CD14-positive monocyte (primary cell): Measurements from ENCODE around the gene CCDC3. TPM values are rescaled to one million over a fixed set of nuclear protein-coding genes. Genes with fewer than 3 reads are reported as not detected.
"Not testable (repeated sequence)": the region's sequence is repeated elsewhere in the genome, so short reads cannot be mapped to it uniquely, and the experiment has no call there.

Experiments used
- DNase-seq, 3 donors: peaks; one replicate each; pipeline ENCODE4 v3.0.0-alpha.2; 2011 to 2022
- H2AFZ ChIP-seq: 2 replicates; pipeline ENCODE4 v1.6.0; 2012; ENCODE audit warnings: mild to moderate bottlenecking, low read depth, low read length, inconsistent platforms; ENCODE audit not compliant: insufficient read depth, poor library complexity, severe bottlenecking
- H3K27ac ChIP-seq, 2 donors: 1 replicate in 1 of 2; 2 replicates in 1 of 2; pipeline ENCODE4 v1.5.1; 2012 to 2013; ENCODE audit warnings: low read length in 2 of 2, control low read depth in 1 of 2, inconsistent platforms in 1 of 2, low read depth in 1 of 2, mild to moderate bottlenecking in 1 of 2
- H3K27me3 ChIP-seq, 2 donors: one replicate each; pipeline versions ENCODE4 v1.6.0 to v1.6.1; 2011 to 2013; ENCODE audit warnings: low read length in 2 of 2; ENCODE audit not compliant: control insufficient read depth in 2 of 2, insufficient read depth in 2 of 2
- H3K36me3 ChIP-seq, 2 donors: replicated peaks in 1 of 2; 1 replicate in 1 of 2; 2 replicates in 1 of 2; pipeline versions ENCODE4 v1.5.1 to v1.6.1; 2012 to 2013; ENCODE audit warnings: low read length in 2 of 2, control low read depth in 1 of 2, inconsistent platforms in 1 of 2, mild to moderate bottlenecking in 1 of 2; ENCODE audit not compliant: insufficient read depth in 2 of 2, control insufficient read depth in 1 of 2
- H3K4me1 ChIP-seq, 2 donors: 1 replicate in 1 of 2; 2 replicates in 1 of 2; pipeline versions ENCODE4 v1.5.1 to v1.6.1; 2012 to 2013; ENCODE audit warnings: low read length in 2 of 2, control low read depth in 1 of 2, inconsistent platforms in 1 of 2, mild to moderate bottlenecking in 1 of 2, moderate library complexity in 1 of 2; ENCODE audit not compliant: insufficient read depth in 2 of 2, control insufficient read depth in 1 of 2
- H3K4me2 ChIP-seq: replicated peaks from 2 replicates; pipeline ENCODE3; 2012; ENCODE audit warnings: low read length, moderate library complexity, mild to moderate bottlenecking; ENCODE audit not compliant: poor library complexity, severe bottlenecking; ENCODE audit errors: extremely low read depth
- H3K4me3 ChIP-seq, 3 experiments: fragments of 200-600 bp in 1 of 3; sonication (generic) in 1 of 3; replicated peaks in 1 of 3; 1 replicate in 2 of 3; 2 replicates in 1 of 3; pipeline ENCODE4 v1.5.1; 2011 to 2013; ENCODE audit warnings: low read length in 3 of 3, mild to moderate bottlenecking in 3 of 3, control low read depth in 2 of 3, low read depth in 2 of 3, inconsistent platforms in 1 of 3, moderate library complexity in 1 of 3
- H3K79me2 ChIP-seq: 2 replicates; pipeline ENCODE4 v1.6.0; 2012; ENCODE audit warnings: mild to moderate bottlenecking, control low read depth, inconsistent platforms, low read length, moderate library complexity; ENCODE audit not compliant: insufficient read depth
- H3K9ac ChIP-seq: 2 replicates; pipeline ENCODE4 v1.6.0; 2017; ENCODE audit warnings: low read length, mild to moderate bottlenecking; ENCODE audit not compliant: insufficient read depth, poor library complexity, severe bottlenecking
- H3K9me3 ChIP-seq, 2 donors: replicated peaks in 1 of 2; 1 replicate in 1 of 2; 2 replicates in 1 of 2; pipeline versions ENCODE4 v1.5.1 to v1.6.1; 2012 to 2013; ENCODE audit warnings: low read length in 2 of 2, control low read depth in 1 of 2; ENCODE audit not compliant: control insufficient read depth in 1 of 2, insufficient read depth in 1 of 2
- H4K20me1 ChIP-seq: 2 replicates; pipeline ENCODE4 v1.6.0; 2012; ENCODE audit warnings: mild to moderate bottlenecking, low read length, control low read depth, moderate library complexity; ENCODE audit not compliant: insufficient read depth
- H3K27ac Mint-ChIP-seq, 7 donors: one replicate each; pipeline ENCODE4 v1.8.0; 2020; ENCODE audit warnings: mild to moderate bottlenecking in 7 of 7, mixed read lengths in 7 of 7, moderate library complexity in 6 of 7, inconsistent platforms in 2 of 7
- H3K27me3 Mint-ChIP-seq, 3 donors: one replicate each; pipeline ENCODE4 v1.8.0; 2021 to 2022; ENCODE audit warnings: low read depth in 3 of 3, mild to moderate bottlenecking in 3 of 3, mixed read lengths in 3 of 3, moderate library complexity in 3 of 3, inconsistent platforms in 1 of 3
- H3K36me3 Mint-ChIP-seq, 2 donors: one replicate each; pipeline ENCODE4 v1.8.0; 2020; ENCODE audit warnings: mixed read lengths in 2 of 2, inconsistent platforms in 1 of 2, mild to moderate bottlenecking in 1 of 2
- H3K4me1 Mint-ChIP-seq: one replicate; pipeline ENCODE4 v1.8.0; 2020; ENCODE audit warnings: mild to moderate bottlenecking, mixed read lengths
- H3K4me3 Mint-ChIP-seq, 2 donors: one replicate each; pipeline ENCODE4 v1.8.0; 2020; ENCODE audit warnings: mild to moderate bottlenecking in 2 of 2, mixed read lengths in 2 of 2, moderate library complexity in 1 of 2
- H3K9me3 Mint-ChIP-seq, 7 donors: one replicate each; pipeline ENCODE4 v1.8.0; 2020 to 2022; ENCODE audit warnings: mixed read lengths in 7 of 7, mild to moderate bottlenecking in 6 of 7, moderate library complexity in 6 of 7, inconsistent platforms in 2 of 7
- WGBS: methylation state at CpG from one replicate; pipeline ENCODE4 v1.1.5; 2013; ENCODE audit warnings: missing lambda C conversion rate; ENCODE audit not compliant: insufficient coverage; 5-methylcytosine and 5-hydroxymethylcytosine counted together
- intact Hi-C, 2 donors: fragments of 100-400 bp; cut with micrococcal nuclease; formaldehyde crosslinking; loops; one replicate each; pipeline versions ENCODE4 v1.15.0 to v1.15.1; 2023
- polyA plus RNA-seq, 3 donors: library from polyadenylated mRNA; depleted of rRNA in 1 of 3; unstranded in 2 of 3; stranded (reverse) in 1 of 3; fragments of 300-500 nt in 2 of 3; fragments of >200 nt in 1 of 3; fragmentation: Illumina TruSeq in 2 of 3; gene quantifications; 1 replicate in 2 of 3; 2 replicates in 1 of 3; pipeline ENCODE4 v1.2.3, GENCODE V29; 2012 to 2021
- TF ChIP-seq, protein P1 (sequence below): fragments of 200-600 bp; IDR thresholded peaks from one replicate; pipeline ENCODE4 v1.8.0; 2022; ENCODE audit warnings: antibody characterized with exemption, mild to moderate bottlenecking

The CCDC3 gene
- polyA plus RNA-seq, 3 donors, result not detected

DNA sequence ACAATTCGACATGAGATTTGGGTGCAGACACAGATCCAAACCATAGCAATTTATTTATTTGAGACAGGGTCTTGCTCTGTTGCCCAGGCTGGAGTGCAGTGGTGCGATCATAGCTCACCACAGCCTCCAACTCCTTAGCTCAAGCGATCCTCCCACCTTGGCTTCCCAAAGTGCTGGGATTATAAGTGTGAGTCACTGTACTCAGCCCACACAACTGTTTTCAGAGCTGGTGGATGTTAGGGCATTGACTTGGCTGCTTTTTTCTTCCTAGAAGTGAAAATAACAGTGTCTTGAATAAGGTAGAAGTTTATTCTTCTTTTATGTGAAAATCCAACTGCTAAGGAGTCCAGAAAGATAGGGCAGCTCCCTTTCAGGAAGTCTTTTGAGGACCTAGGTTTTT, 132.1 kb downstream of the CCDC3 start:
- WGBS, result 100% methylated on average over 1 of the region's 3 CpGs
- no peak overlapping the region for H3K4me3 Mint-ChIP-seq
- TF ChIP-seq, protein P1, sequence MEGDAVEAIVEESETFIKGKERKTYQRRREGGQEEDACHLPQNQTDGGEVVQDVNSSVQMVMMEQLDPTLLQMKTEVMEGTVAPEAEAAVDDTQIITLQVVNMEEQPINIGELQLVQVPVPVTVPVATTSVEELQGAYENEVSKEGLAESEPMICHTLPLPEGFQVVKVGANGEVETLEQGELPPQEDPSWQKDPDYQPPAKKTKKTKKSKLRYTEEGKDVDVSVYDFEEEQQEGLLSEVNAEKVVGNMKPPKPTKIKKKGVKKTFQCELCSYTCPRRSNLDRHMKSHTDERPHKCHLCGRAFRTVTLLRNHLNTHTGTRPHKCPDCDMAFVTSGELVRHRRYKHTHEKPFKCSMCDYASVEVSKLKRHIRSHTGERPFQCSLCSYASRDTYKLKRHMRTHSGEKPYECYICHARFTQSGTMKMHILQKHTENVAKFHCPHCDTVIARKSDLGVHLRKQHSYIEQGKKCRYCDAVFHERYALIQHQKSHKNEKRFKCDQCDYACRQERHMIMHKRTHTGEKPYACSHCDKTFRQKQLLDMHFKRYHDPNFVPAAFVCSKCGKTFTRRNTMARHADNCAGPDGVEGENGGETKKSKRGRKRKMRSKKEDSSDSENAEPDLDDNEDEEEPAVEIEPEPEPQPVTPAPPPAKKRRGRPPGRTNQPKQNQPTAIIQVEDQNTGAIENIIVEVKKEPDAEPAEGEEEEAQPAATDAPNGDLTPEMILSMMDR, result no peak
- Histone ChIP-seq H2AFZ (no peak overlapping the region), H3K36me3 (no peaks in the 10 kb centered on the region), H4K20me1 (no peaks in the 10 kb centered on the region), H3K79me2 (no peaks in the 10 kb centered on the region), H3K9me3 (no peaks in the 10 kb centered on the region), H3K27ac (no peak overlapping the region), H3K4me1 (no peaks in the 10 kb centered on the region), H3K27me3 (no peaks in the 10 kb centered on the region), H3K4me3 (no peak overlapping the region), H3K4me2 (no peak overlapping the region), H3K9ac (no peak overlapping the region)
- DNase-seq, result no peak
- no peaks in the 10 kb centered on the region for H3K4me1 Mint-ChIP-seq
- peaks cover 0 to 3% (median 0%) of the 10 kb centered on the region in 3 donors for H3K27me3 Mint-ChIP-seq
- no peaks in the 10 kb centered on the region for H3K36me3 Mint-ChIP-seq
- intact Hi-C loops, result no loop called here
- H3K27ac Mint-ChIP-seq, result no peak overlapping the region
- H3K9me3 Mint-ChIP-seq, result peaks cover 0 to 2% (median 0%) of the 10 kb centered on the region in 7 donors

DNA sequence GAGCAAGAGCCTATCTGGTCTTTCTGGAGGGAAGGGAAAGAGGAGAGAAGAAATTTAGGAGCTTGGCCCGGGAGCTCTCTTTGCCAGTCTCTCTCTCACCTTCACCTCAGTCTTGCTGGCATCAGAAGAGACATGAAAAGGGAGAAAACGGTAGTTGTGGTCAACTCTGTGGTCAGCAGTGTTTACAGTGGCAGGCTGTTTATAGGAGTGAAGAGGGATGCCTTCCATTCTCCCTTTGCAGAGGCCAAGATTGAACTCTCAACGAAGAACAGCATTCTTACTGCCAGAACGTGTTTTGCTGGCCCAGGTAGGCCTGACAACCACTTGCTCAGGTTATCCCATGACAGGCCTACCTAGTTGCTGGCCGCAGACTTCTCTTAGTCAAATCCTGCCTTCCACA, 133.3 kb downstream of the CCDC3 start:
- no peak overlapping the region for H3K27ac ChIP-seq
- no peak overlapping the region for H3K4me2 ChIP-seq
- H3K9ac ChIP-seq, result no peak overlapping the region
- H3K27me3 Mint-ChIP-seq, result peaks cover 0 to 2% (median 0%) of the 10 kb centered on the region in 3 donors
- H3K36me3 Mint-ChIP-seq, result no peaks in the 10 kb centered on the region
- intact Hi-C loops, result no loop called here
- H3K4me3 ChIP-seq, result no peak overlapping the region
- no peaks in the 10 kb centered on the region for H3K9me3 ChIP-seq
- TF ChIP-seq, protein P1, result no peak
- no peaks in the 10 kb centered on the region for H3K27me3 ChIP-seq
- H3K27ac Mint-ChIP-seq, result no peak overlapping the region
- H4K20me1 ChIP-seq, result no peaks in the 10 kb centered on the region
- H3K9me3 Mint-ChIP-seq, result peaks cover 0 to 2% (median 0%) of the 10 kb centered on the region in 7 donors
- H3K36me3 ChIP-seq, result no peaks in the 10 kb centered on the region
- 60% methylated on average over 2 of the region's 5 CpGs for WGBS
- H3K4me1 Mint-ChIP-seq, result no peaks in the 10 kb centered on the region
- no peak for DNase-seq
- H3K4me1 ChIP-seq, result no peaks in the 10 kb centered on the region
- H3K4me3 Mint-ChIP-seq, result no peak overlapping the region
- H3K79me2 ChIP-seq, result no peaks in the 10 kb centered on the region
- no peak overlapping the region for H2AFZ ChIP-seq

DNA sequence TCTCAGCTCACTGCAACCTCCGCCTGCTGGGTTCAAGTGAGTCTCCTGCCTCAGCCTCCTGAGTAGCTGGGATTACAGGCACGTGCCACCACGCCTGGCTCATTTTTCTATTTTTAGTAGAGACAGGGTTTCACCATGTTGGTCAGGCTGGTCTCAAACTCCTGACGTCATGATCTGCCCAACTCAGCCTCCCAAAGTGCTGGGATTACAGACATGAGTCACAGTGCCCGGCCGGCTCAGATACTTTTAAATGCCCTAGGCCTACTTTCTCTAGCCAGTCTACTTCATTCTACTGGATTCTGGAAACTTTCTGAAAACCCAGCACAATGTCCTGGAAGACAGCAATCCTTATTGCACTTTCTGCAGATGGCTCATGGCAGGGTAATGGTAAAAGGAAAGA, 136.0 kb downstream of the CCDC3 start:
- WGBS, result 85% methylated on average over 3 of the region's 6 CpGs

More for the DNA sequence above, 136.0 kb downstream of the CCDC3 start:
- H3K4me2 ChIP-seq, DNase-seq, H3K36me3 Mint-ChIP-seq, H2AFZ ChIP-seq, H3K27me3 ChIP-seq, H3K9me3 ChIP-seq, H3K79me2 ChIP-seq, H3K36me3 ChIP-seq, H3K9ac ChIP-seq, H3K4me3 Mint-ChIP-seq, intact Hi-C loops, H3K4me1 Mint-ChIP-seq, H3K9me3 Mint-ChIP-seq, H3K27ac ChIP-seq, H3K27me3 Mint-ChIP-seq, H4K20me1 ChIP-seq, H3K27ac Mint-ChIP-seq, H3K4me1 ChIP-seq, H3K4me3 ChIP-seq: not testable (repeated sequence)
